HG03342 (cell line): Measurements from ENCODE around the gene MAP4K2.

Experiments used
- ATAC-seq: cut with Tn5 transposase; IDR thresholded peaks from one replicate; pipeline ENCODE4 v1.9.1; 2021; ENCODE audit warnings: mild to moderate bottlenecking, moderate library complexity; ENCODE audit not compliant: unreplicated experiment

The MAP4K2 gene

GRCh38 chr11:64742087-64742888 is 60.7 kb downstream of the MAP4K2 start:
- ATAC-seq: no peak

- ATAC-seq: no peak
Observed at GRCh38 chr11:64741375-64742086, 61.5 kb downstream of the MAP4K2 start.

- no peak for ATAC-seq
Observed at GRCh38 chr11:64739871-64740270, 63.1 kb downstream of the MAP4K2 start.

GRCh38 chr11:64736654-64737053 is 66.4 kb downstream of the MAP4K2 start:
- ATAC-seq: no peak

- ATAC-seq: no peak
Observed at GRCh38 chr11:64735725-64736259, 67.2 kb downstream of the MAP4K2 start.
